22Rv1 (cell line): ENCODE data around the gene MBOAT2.

Experiments
- ZFX ChIP-seq: fragments of 450-650 bp; IDR thresholded peaks from 2 replicates; pipeline ENCODE4 v1.6.1; 2017; ENCODE audit warnings: antibody characterized with exemption, borderline replicate concordance
- TF ChIP-seq, protein P1 (sequence below): fragments of 450-650 bp; IDR thresholded peaks from 2 replicates; pipeline ENCODE4 v1.5.1; 2017; ENCODE audit warnings: mild to moderate bottlenecking

DNA sequence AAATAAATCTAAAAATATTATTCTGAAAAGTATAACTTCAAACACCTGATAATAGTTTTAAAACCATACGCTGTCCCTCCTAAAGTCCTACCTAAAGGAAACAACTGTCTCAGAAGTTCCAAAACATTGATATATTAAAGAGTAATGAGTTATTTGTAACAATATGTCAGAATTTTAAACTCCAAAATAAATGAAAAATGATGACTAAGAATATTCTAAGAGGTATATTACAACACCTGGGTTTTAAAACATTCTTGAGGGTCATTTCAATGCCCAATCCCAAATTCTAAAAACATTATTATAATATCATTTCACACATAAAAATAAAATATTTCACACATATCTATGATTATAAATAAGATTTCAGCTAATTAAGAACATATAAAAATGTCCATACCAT is 186.3 kb downstream of the MBOAT2 start:
- TF ChIP-seq, protein P1, sequence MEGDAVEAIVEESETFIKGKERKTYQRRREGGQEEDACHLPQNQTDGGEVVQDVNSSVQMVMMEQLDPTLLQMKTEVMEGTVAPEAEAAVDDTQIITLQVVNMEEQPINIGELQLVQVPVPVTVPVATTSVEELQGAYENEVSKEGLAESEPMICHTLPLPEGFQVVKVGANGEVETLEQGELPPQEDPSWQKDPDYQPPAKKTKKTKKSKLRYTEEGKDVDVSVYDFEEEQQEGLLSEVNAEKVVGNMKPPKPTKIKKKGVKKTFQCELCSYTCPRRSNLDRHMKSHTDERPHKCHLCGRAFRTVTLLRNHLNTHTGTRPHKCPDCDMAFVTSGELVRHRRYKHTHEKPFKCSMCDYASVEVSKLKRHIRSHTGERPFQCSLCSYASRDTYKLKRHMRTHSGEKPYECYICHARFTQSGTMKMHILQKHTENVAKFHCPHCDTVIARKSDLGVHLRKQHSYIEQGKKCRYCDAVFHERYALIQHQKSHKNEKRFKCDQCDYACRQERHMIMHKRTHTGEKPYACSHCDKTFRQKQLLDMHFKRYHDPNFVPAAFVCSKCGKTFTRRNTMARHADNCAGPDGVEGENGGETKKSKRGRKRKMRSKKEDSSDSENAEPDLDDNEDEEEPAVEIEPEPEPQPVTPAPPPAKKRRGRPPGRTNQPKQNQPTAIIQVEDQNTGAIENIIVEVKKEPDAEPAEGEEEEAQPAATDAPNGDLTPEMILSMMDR: no peak
- TF ChIP-seq ZFX: no peak
